ENCODE results near the gene GRID1. TPM values are rescaled to one million over a fixed set of nuclear protein-coding genes. Genes with fewer than 3 reads are reported as not detected.

The GRID1 gene
- total RNA-seq, 1 experiment from 2014 or later = 5.6 TPM

GRCh38 chr10:86342111-86342863, 24.3 kb downstream of the GRID1 start:
- Histone ChIP-seq H3K27ac (ENCODE audit: low read depth, low read length) (no peak overlapping the region), H3K79me2 (ENCODE audit: insufficient read depth, low read length) (no peaks in the 10 kb centered on the region), H3K9ac (ENCODE audit: low read length) (no peak overlapping the region), H3K36me3 (ENCODE audit: control insufficient read depth in 1 of 2, insufficient read depth in 2 of 2, low read length in 2 of 2) (no peaks in the 10 kb centered on the region), H4K20me1 (ENCODE audit: insufficient read depth) (no peaks in the 10 kb centered on the region), H2AFZ (ENCODE audit: low read depth, low read length, poor library complexity, severe bottlenecking) (no peak overlapping the region), H3K27me3 (ENCODE audit: insufficient read depth, low read length) (no peaks in the 10 kb centered on the region), H3K9me2 (ENCODE audit: insufficient read depth) (no peaks in the 10 kb centered on the region), H3K4me1 (ENCODE audit: control insufficient read depth in 1 of 2, insufficient read depth in 2 of 2, low read length in 2 of 2) (peaks cover 26 to 33% of the 10 kb centered on the region in 2 experiments), H3K4me2 (ENCODE audit: low read length) (no peak overlapping the region), H3K9me3 (ENCODE audit: control insufficient read depth in 1 of 2, insufficient read depth in 1 of 2, low read depth in 1 of 2, low read length in 2 of 2) (no peaks in the 10 kb centered on the region), H3K4me3 (replicated peaks in 1 of 2; ENCODE audit: low read depth in 1 of 2, low read length in 2 of 2) (no peak overlapping the region)
- DNase-seq (ENCODE audit: low read depth, low spot score) = no peak
- POLR2A ChIA-PET = no interaction called here
- ATAC-seq = no peak
- CTCF ChIA-PET = no interaction called here
- RAD21 ChIA-PET (ENCODE audit: low non-redundant PET in 1 of 2, low total read pairs in 2 of 2, uncharacterized antibody in 2 of 2, unreplicated experiment in 2 of 2) = no interaction called here
- BruUV-seq (replicated peaks) = no TSS peak
- intact Hi-C loops (cut with micrococcal nuclease) = no loop called here
- no peak for TF ChIP-seq ATF3 (IDR thresholded peaks at IDR 0.05)
- TF ChIP-seq FOSL1 (IDR thresholded peaks at IDR 0.05; ENCODE audit: low read depth) = no peak
- TF ChIP-seq POLR2A (IDR thresholded peaks at IDR 0.05; ENCODE audit: borderline replicate concordance, extremely low read depth, insufficient read depth, insufficient read length) = no peak
- TF ChIP-seq EZH2 (IDR thresholded peaks at IDR 0.05) = no peak
- TF ChIP-seq EGR1 (IDR thresholded peaks at IDR 0.05; ENCODE audit: low read depth) = no peak

DNA sequence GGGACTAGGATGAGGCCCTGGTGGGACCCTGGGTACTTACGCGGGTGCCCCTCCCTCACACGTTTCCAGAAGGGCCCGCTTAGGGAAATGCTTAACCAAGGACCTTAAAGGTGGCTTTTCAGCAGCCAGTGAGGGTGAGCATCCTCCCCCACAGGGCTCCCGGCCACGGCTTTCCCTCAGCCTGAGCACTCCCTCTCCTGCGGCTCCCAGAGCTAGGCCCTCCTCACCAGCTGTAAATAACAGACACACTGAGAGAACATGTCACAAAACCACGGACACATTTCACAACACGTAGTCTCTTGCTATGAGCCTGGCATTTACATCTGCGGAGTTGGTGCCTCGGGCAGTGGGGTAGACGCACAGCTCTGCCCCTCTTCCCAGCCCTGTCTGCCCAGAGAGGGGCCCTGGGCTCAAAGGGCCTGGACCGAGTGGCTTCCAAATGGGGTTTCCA, 25.2 kb downstream of the GRID1 start:
- RAD21 ChIA-PET (ENCODE audit: low non-redundant PET in 1 of 2, low total read pairs in 2 of 2, uncharacterized antibody in 2 of 2, unreplicated experiment in 2 of 2) = no interaction called here
- POLR2A ChIA-PET = no interaction called here
- H3K27ac ChIP-seq (ENCODE audit: low read depth, low read length) = no peak overlapping the region
- H3K9ac ChIP-seq (ENCODE audit: low read length) = no peak overlapping the region
- peaks cover 17 to 24% of the 10 kb centered on the region in 2 experiments for H3K4me1 ChIP-seq (ENCODE audit: control insufficient read depth in 1 of 2, insufficient read depth in 2 of 2, low read length in 2 of 2)
- no peak overlapping the region for H3K4me2 ChIP-seq (ENCODE audit: low read length)
- H3K36me3 ChIP-seq (ENCODE audit: control insufficient read depth in 1 of 2, insufficient read depth in 2 of 2, low read length in 2 of 2) = no peaks in the 10 kb centered on the region
- no peak overlapping the region for H2AFZ ChIP-seq (ENCODE audit: low read depth, low read length, poor library complexity, severe bottlenecking)
- DNase-seq (ENCODE audit: low read depth, low spot score) (no peak), ATAC-seq (no peak)
- intact Hi-C loops (cut with micrococcal nuclease) = no loop called here
- H4K20me1 ChIP-seq (ENCODE audit: insufficient read depth) = no peaks in the 10 kb centered on the region
- TF ChIP-seq SIN3A (IDR thresholded peaks at IDR 0.05; ENCODE audit: low read depth) = no peak
- TF ChIP-seq ELF1 (IDR thresholded peaks at IDR 0.05; ENCODE audit: borderline replicate concordance, low read depth) = no peak
- TF ChIP-seq POLR2AphosphoS5 (IDR thresholded peaks at IDR 0.05; ENCODE audit: low read depth, low read length) = no peak
- no peak for TF ChIP-seq SP1 (IDR thresholded peaks at IDR 0.05; ENCODE audit: low read depth)
- no peak for TF ChIP-seq FOSL1 (IDR thresholded peaks at IDR 0.05; ENCODE audit: low read depth)
- no peak for TF ChIP-seq ATF3 (IDR thresholded peaks at IDR 0.05)
- no peak for TF ChIP-seq CEBPB (IDR thresholded peaks at IDR 0.05; ENCODE audit: low read depth)
- TF ChIP-seq ZBTB33 (IDR thresholded peaks at IDR 0.05; ENCODE audit: extremely low read depth, insufficient replicate concordance, low read length) = no peak
- no peak for TF ChIP-seq RAD21 (IDR thresholded peaks at IDR 0.05; ENCODE audit: low read depth)
- TF ChIP-seq YY1 (IDR thresholded peaks at IDR 0.05; ENCODE audit: extremely low read depth, insufficient replicate concordance, low read depth, low read length) = no peak
- TF ChIP-seq EZH2 (IDR thresholded peaks at IDR 0.05) = no peak
- H3K9me2 ChIP-seq (ENCODE audit: insufficient read depth) = no peaks in the 10 kb centered on the region
- no peaks in the 10 kb centered on the region for H3K9me3 ChIP-seq (ENCODE audit: control insufficient read depth in 1 of 2, insufficient read depth in 1 of 2, low read depth in 1 of 2, low read length in 2 of 2)
- no peak overlapping the region for H3K4me3 ChIP-seq (replicated peaks in 1 of 2; ENCODE audit: low read depth in 1 of 2, low read length in 2 of 2)
- CTCF ChIA-PET = no interaction called here
- BruUV-seq (replicated peaks) = no TSS peak
- no peaks in the 10 kb centered on the region for H3K27me3 ChIP-seq (ENCODE audit: insufficient read depth, low read length)
- no peaks in the 10 kb centered on the region for H3K79me2 ChIP-seq (ENCODE audit: insufficient read depth, low read length)

All from HCT116 (cell line).